SK-N-SH (cell line): ENCODE measurements around the gene GAB1. TPM values are rescaled to one million over a fixed set of nuclear protein-coding genes. Genes with fewer than 3 reads are reported as not detected.

ENCODE experiments used
- CTCF ChIA-PET: fragments of 300-600, 350-600 bp; formaldehyde crosslinking; extraction: SDS; loops from one replicate; lab custom pipeline; 2021; lab: Yijun Ruan, JAX
- POLR2A ChIA-PET: fragments of 350-600 bp; sonication (Branson Sonifier 250); formaldehyde crosslinking; extraction: SDS; loops from one replicate; lab custom pipeline; 2020; ENCODE audit warnings: antibody characterized with exemption, inconsistent platforms; lab: Yijun Ruan, JAX
- DNase-seq: peaks from one replicate; pipeline ENCODE4 v3.0.0; 2012
- H2AFZ ChIP-seq: fragments of 200-600 bp; sonication (generic); 2 replicates; pipeline ENCODE4 v1.8.1; 2016; ENCODE audit warnings: antibody characterized with exemption, mild to moderate bottlenecking, low read depth
- H3F3A ChIP-seq: fragments of 200-600 bp; sonication (generic); replicated peaks from 2 replicates; pipeline ENCODE3; 2016; ENCODE audit warnings: antibody characterized with exemption, mild to moderate bottlenecking; ENCODE audit not compliant: insufficient read depth
- H3K27ac ChIP-seq, 2 experiments: fragments of 200-500 bp in 1 of 2; fragments of 200-600 bp in 1 of 2; sonication (Bioruptor generic) in 1 of 2; sonication (generic), shearing (Covaris generic) in 1 of 2; 2 replicates each; pipeline versions ENCODE4 v1.5.1 to v1.6.1; 2014 to 2016; ENCODE audit warnings: low read depth in 2 of 2, inconsistent platforms in 1 of 2, low read length in 1 of 2, mild to moderate bottlenecking in 1 of 2, mixed read lengths in 1 of 2
- H3K27me3 ChIP-seq: fragments of 200-600 bp; sonication (generic), shearing (Covaris generic); 2 replicates; pipeline ENCODE4 v1.6.1; 2016; ENCODE audit warnings: mixed run types; ENCODE audit not compliant: insufficient read depth
- H3K36me3 ChIP-seq, 2 experiments: fragments of 200-500 bp in 1 of 2; fragments of 200-600 bp in 1 of 2; sonication (Bioruptor generic) in 1 of 2; sonication (generic) in 1 of 2; replicated peaks in 1 of 2; 2 replicates each; pipeline versions ENCODE3 to v1.5.1; 2014 to 2016; ENCODE audit warnings: low read length in 1 of 2, mild to moderate bottlenecking in 1 of 2; ENCODE audit not compliant: insufficient read depth in 2 of 2, control insufficient read depth in 1 of 2
- H3K4me1 ChIP-seq, 2 experiments: fragments of 200-500 bp in 1 of 2; fragments of 200-600 bp in 1 of 2; sonication (Bioruptor generic) in 1 of 2; sonication (generic), shearing (Covaris generic) in 1 of 2; 2 replicates each; pipeline versions ENCODE4 v1.5.1 to v1.6.1; 2014 to 2016; ENCODE audit warnings: low read depth in 1 of 2, low read length in 1 of 2, mixed run types in 1 of 2; ENCODE audit not compliant: insufficient read depth in 2 of 2, control insufficient read depth in 1 of 2
- H3K4me2 ChIP-seq: fragments of 200-600 bp; sonication (generic), shearing (Covaris generic); 2 replicates; pipeline ENCODE4 v1.6.1; 2017; ENCODE audit warnings: mixed run types
- H3K4me3 ChIP-seq, 2 experiments: fragments of 200-500 bp in 1 of 2; fragments of 200-600 bp in 1 of 2; sonication (Bioruptor generic) in 1 of 2; sonication (generic), shearing (Covaris generic) in 1 of 2; 2 replicates each; pipeline versions ENCODE4 v1.5.1 to v1.8.1; 2014 to 2016; ENCODE audit warnings: low read depth in 2 of 2, inconsistent platforms in 1 of 2, low read length in 1 of 2, mild to moderate bottlenecking in 1 of 2, mixed read lengths in 1 of 2, moderate library complexity in 1 of 2
- H3K79me2 ChIP-seq: fragments of 200-600 bp; sonication (generic); 2 replicates; pipeline ENCODE4 v1.8.1; 2017; ENCODE audit warnings: mild to moderate bottlenecking; ENCODE audit not compliant: insufficient read depth
- H3K9ac ChIP-seq: fragments of 200-600 bp; sonication (generic); 2 replicates; pipeline ENCODE4 v1.6.1; 2017; ENCODE audit warnings: mixed run types
- H3K9me2 ChIP-seq: fragments of 200-600 bp; sonication (generic); 2 replicates; pipeline ENCODE4 v1.6.1; 2017; ENCODE audit warnings: mixed run types
- H3K9me3 ChIP-seq: fragments of 200-600 bp; sonication (generic); 2 replicates; pipeline ENCODE4 v1.6.1; 2017; ENCODE audit warnings: mixed run types, mild to moderate bottlenecking, moderate library complexity
- H4K20me1 ChIP-seq: fragments of 200-600 bp; sonication (generic); 2 replicates; pipeline ENCODE4 v1.6.1; 2017; ENCODE audit warnings: mild to moderate bottlenecking, mixed run types; ENCODE audit not compliant: insufficient read depth
- CHD2 ChIP-seq: fragments of 150-350 bp; IDR thresholded peaks from 2 replicates; pipeline ENCODE4 v1.6.1; 2018; ENCODE audit warnings: low read length; ENCODE audit not compliant: partially characterized antibody
- EP300 ChIP-seq, 2 experiments: IDR thresholded peaks; 2 replicates each; pipeline versions ENCODE4 v1.4.0 to v1.6.1; 2012; ENCODE audit warnings: borderline replicate concordance in 1 of 2, low read depth in 1 of 2, low read length in 1 of 2
- FOSL2 ChIP-seq: IDR thresholded peaks from 2 replicates; pipeline ENCODE4 v1.4.0; 2012; ENCODE audit warnings: low read depth, mild to moderate bottlenecking, moderate library complexity, borderline replicate concordance
- GABPA ChIP-seq: IDR thresholded peaks from 2 replicates; pipeline ENCODE4 v1.4.0; 2012; ENCODE audit warnings: low read depth, mild to moderate bottlenecking
- JUND ChIP-seq: IDR thresholded peaks from 2 replicates; pipeline ENCODE4 v1.4.0; 2012
- MAX ChIP-seq: IDR thresholded peaks from 2 replicates; pipeline ENCODE4 v1.4.0; 2012; ENCODE audit warnings: low read depth
- NFIC ChIP-seq: IDR thresholded peaks from 2 replicates; pipeline ENCODE4 v1.4.0; 2012; ENCODE audit warnings: borderline replicate concordance
- NRF1 ChIP-seq: IDR thresholded peaks from 2 replicates; pipeline ENCODE4 v1.6.1; 2012; ENCODE audit warnings: low read depth, mild to moderate bottlenecking, low read length
- PBX3 ChIP-seq: IDR thresholded peaks from 2 replicates; pipeline ENCODE4; 2012
- RFX5 ChIP-seq: IDR thresholded peaks from 2 replicates; pipeline ENCODE4 v1.6.1; 2012; ENCODE audit warnings: mild to moderate bottlenecking, improper control_type of control experiment, low read length
- RXRA ChIP-seq: IDR thresholded peaks from 2 replicates; pipeline ENCODE4 v1.4.0; 2012; ENCODE audit warnings: low read depth, mild to moderate bottlenecking, borderline replicate concordance
- SIN3A ChIP-seq: IDR thresholded peaks from 2 replicates; pipeline ENCODE4 v1.6.1; 2012; ENCODE audit warnings: low read depth, mild to moderate bottlenecking, low read length, moderate library complexity, borderline replicate concordance
- TAF1 ChIP-seq: IDR thresholded peaks from 2 replicates; pipeline ENCODE4 v1.6.1; 2012; ENCODE audit warnings: low read depth, mild to moderate bottlenecking, low read length, moderate library complexity, borderline replicate concordance
- ZBTB33 ChIP-seq: IDR thresholded peaks from 2 replicates; pipeline ENCODE4 v1.4.0; 2012; ENCODE audit warnings: low read depth, borderline replicate concordance
- WGBS: methylation state at CpG from one replicate; pipeline ENCODE4 v1.1.6; 2017; ENCODE audit warnings: low lambda C conversion rate; 5-methylcytosine and 5-hydroxymethylcytosine counted together
- polyA plus RNA-seq, 3 experiments: library from polyadenylated mRNA; depleted of rRNA; stranded (reverse); fragments of >200 nt; gene quantifications; 2 replicates each; pipeline ENCODE4 v1.2.3, GENCODE V29; 2012
- TF ChIP-seq, protein P1 (sequence below): IDR thresholded peaks from 2 replicates; pipeline ENCODE4 v1.6.1; 2012; ENCODE audit warnings: mild to moderate bottlenecking, low read depth, low read length, moderate library complexity
- TF ChIP-seq, protein P2 (sequence below): fragments of 150-350 bp; IDR thresholded peaks from 2 replicates; pipeline ENCODE4 v1.6.1; 2016; ENCODE audit warnings: mild to moderate bottlenecking, low read depth, low read length
- TF ChIP-seq, protein P3 (sequence below): fragments of 150-350 bp; IDR thresholded peaks from 2 replicates; pipeline ENCODE4 v1.6.1; 2017; ENCODE audit warnings: antibody characterized with exemption, low read length, low read depth, borderline replicate concordance

Gene GAB1
- polyA plus RNA-seq, 1 of the 3 experiments (the other 2 are of a cell fraction) = 3.7 TPM

DNA sequence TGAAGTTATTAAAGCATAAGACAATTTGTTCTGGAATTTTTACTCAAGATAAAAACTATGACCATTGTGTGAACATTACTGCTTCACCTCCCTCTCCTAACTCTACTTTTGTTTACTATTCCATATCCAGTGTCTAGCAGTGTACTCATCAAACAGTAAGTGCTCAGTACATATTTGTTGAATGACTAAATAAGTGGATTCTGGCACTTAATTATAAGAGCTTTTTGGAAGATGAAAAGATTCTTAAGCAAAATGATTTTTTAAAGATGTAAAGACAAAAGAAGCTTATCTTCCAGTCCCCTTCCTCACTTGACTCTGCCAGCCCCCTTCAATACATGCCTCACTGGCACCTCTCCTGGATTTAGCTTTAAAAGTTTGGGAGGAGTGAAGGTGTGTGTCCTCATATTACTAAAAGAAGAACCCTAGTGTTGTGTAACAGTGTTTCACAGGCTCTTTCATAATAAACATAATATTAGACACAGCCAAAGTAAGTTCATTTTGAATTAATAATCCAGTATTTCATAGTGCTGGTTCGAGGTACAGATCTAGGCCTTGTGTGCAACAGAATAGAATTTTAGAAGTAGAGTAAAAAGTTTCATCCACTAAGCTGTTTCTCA lies 53.0 kb downstream of the GAB1 start:
- H3K36me3 ChIP-seq = peaks cover 0 to 2% of the 10 kb centered on the region in 2 experiments
- TF ChIP-seq TAF1 (no peak), NRF1 (no peak), GABPA (no peak), MAX (no peak), JUND (0 out of 2 replicates have a peak, but pooled peaks have one; percentile 10), FOSL2 (0 out of 2 replicates have a peak, but pooled peaks have one; percentile 9), RXRA (no peak), PBX3 (no peak), SIN3A (no peak), RFX5 (no peak), CHD2 (no peak), EP300 (IDR thresholded peaks at IDR 0.05; ENCODE audit: borderline replicate concordance in 1 of 2, low read depth in 1 of 2, low read length in 1 of 2) (no peak), NFIC (no peak), ZBTB33 (no peak)
- TF ChIP-seq, protein P1, sequence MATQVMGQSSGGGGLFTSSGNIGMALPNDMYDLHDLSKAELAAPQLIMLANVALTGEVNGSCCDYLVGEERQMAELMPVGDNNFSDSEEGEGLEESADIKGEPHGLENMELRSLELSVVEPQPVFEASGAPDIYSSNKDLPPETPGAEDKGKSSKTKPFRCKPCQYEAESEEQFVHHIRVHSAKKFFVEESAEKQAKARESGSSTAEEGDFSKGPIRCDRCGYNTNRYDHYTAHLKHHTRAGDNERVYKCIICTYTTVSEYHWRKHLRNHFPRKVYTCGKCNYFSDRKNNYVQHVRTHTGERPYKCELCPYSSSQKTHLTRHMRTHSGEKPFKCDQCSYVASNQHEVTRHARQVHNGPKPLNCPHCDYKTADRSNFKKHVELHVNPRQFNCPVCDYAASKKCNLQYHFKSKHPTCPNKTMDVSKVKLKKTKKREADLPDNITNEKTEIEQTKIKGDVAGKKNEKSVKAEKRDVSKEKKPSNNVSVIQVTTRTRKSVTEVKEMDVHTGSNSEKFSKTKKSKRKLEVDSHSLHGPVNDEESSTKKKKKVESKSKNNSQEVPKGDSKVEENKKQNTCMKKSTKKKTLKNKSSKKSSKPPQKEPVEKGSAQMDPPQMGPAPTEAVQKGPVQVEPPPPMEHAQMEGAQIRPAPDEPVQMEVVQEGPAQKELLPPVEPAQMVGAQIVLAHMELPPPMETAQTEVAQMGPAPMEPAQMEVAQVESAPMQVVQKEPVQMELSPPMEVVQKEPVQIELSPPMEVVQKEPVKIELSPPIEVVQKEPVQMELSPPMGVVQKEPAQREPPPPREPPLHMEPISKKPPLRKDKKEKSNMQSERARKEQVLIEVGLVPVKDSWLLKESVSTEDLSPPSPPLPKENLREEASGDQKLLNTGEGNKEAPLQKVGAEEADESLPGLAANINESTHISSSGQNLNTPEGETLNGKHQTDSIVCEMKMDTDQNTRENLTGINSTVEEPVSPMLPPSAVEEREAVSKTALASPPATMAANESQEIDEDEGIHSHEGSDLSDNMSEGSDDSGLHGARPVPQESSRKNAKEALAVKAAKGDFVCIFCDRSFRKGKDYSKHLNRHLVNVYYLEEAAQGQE = no peak
- TF ChIP-seq, protein P2, sequence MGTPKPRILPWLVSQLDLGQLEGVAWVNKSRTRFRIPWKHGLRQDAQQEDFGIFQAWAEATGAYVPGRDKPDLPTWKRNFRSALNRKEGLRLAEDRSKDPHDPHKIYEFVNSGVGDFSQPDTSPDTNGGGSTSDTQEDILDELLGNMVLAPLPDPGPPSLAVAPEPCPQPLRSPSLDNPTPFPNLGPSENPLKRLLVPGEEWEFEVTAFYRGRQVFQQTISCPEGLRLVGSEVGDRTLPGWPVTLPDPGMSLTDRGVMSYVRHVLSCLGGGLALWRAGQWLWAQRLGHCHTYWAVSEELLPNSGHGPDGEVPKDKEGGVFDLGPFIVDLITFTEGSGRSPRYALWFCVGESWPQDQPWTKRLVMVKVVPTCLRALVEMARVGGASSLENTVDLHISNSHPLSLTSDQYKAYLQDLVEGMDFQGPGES = no peak
- TF ChIP-seq, protein P3, sequence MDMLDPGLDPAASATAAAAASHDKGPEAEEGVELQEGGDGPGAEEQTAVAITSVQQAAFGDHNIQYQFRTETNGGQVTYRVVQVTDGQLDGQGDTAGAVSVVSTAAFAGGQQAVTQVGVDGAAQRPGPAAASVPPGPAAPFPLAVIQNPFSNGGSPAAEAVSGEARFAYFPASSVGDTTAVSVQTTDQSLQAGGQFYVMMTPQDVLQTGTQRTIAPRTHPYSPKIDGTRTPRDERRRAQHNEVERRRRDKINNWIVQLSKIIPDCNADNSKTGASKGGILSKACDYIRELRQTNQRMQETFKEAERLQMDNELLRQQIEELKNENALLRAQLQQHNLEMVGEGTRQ = no peak
- ChIA-PET POLR2A (no interaction called here), CTCF (interaction anchor here (2.7 kb wide), 1 partner anchor 14 kb away, joined by 8 read pairs; no protein-coding TSS in a partner anchor)
- no peak overlapping the region for H2AFZ ChIP-seq
- peaks cover 45% of the 10 kb centered on the region for H3K79me2 ChIP-seq
- H3K9me2 ChIP-seq = no peaks in the 10 kb centered on the region
- H4K20me1 ChIP-seq = no peaks in the 10 kb centered on the region
- H3F3A ChIP-seq = peaks cover 10% of the 10 kb centered on the region
- H3K27me3 ChIP-seq = no peaks in the 10 kb centered on the region
- peak overlapping the region in 1 of 2 experiments; percentile 25; a peak in 1 of 4 replicates for H3K27ac ChIP-seq
- H3K4me3 ChIP-seq = no peak overlapping the region
- no peak overlapping the region for H3K9ac ChIP-seq
- DNase-seq = no peak
- H3K4me2 ChIP-seq = no peak overlapping the region
- no peaks in the 10 kb centered on the region for H3K9me3 ChIP-seq
- 93% methylated on average over 1 of the region's 1 CpG for WGBS
- peaks cover 20 to 40% of the 10 kb centered on the region in 2 experiments; a peak in 3 of 4 replicates for H3K4me1 ChIP-seq
